Liver (tissue), 3 donors: ENCODE data around the gene AKNAD1.

Experiments used
- EGR1 ChIP-seq, 2 donors: IDR thresholded peaks; 2 replicates each; pipeline ENCODE4 v1.6.1; 2016 to 2018; ENCODE audit warnings: antibody characterized with exemption in 2 of 2, low read depth in 2 of 2
- GABPA ChIP-seq, 2 donors: IDR thresholded peaks in 1 of 2; conservative IDR thresholded peaks in 1 of 2; 2 replicates each; pipeline ENCODE4 v1.6.1; 2016; ENCODE audit warnings: antibody characterized with exemption in 2 of 2, mild to moderate bottlenecking in 1 of 2, moderate library complexity in 1 of 2
- JUND ChIP-seq, 2 donors: IDR thresholded peaks; 2 replicates each; pipeline ENCODE4 v1.6.1; 2016; ENCODE audit warnings: antibody characterized with exemption in 2 of 2
- RAD21 ChIP-seq, 2 donors: IDR thresholded peaks; 2 replicates each; pipeline ENCODE4 v1.6.1; 2016; ENCODE audit warnings: antibody characterized with exemption in 2 of 2, mild to moderate bottlenecking in 2 of 2
- SP1 ChIP-seq: IDR thresholded peaks from 2 replicates; pipeline ENCODE4 v1.6.1; 2018; ENCODE audit warnings: antibody characterized with exemption, mild to moderate bottlenecking
- TAF1 ChIP-seq: conservative IDR thresholded peaks from 2 replicates; pipeline ENCODE4 v1.6.1; 2016; ENCODE audit warnings: antibody characterized with exemption, mild to moderate bottlenecking
- YY1 ChIP-seq: IDR thresholded peaks from 2 replicates; pipeline ENCODE4 v1.6.1; 2016; ENCODE audit warnings: antibody characterized with exemption, mild to moderate bottlenecking
- TF ChIP-seq, protein P1 (sequence below): fragments of 150-350 bp; IDR thresholded peaks from 2 replicates; pipeline ENCODE4 v1.5.1; 2017; ENCODE audit warnings: improper control_type of control experiment, low read depth, low read length; ENCODE audit not compliant: missing input control
- TF ChIP-seq, protein P2 (sequence below): IDR thresholded peaks from 2 replicates; pipeline ENCODE4 v1.6.1; 2016; ENCODE audit warnings: antibody characterized with exemption
- TF ChIP-seq, protein P3 (sequence below): IDR thresholded peaks from 2 replicates; pipeline ENCODE4 v1.6.1; 2016; ENCODE audit warnings: antibody characterized with exemption
- TF ChIP-seq, protein P4 (sequence below): IDR thresholded peaks from 2 replicates; pipeline ENCODE4 v1.6.1; 2016; ENCODE audit warnings: antibody characterized with exemption, mild to moderate bottlenecking
- donor health status: healthy.
- donor health status: healthy.

DNA sequence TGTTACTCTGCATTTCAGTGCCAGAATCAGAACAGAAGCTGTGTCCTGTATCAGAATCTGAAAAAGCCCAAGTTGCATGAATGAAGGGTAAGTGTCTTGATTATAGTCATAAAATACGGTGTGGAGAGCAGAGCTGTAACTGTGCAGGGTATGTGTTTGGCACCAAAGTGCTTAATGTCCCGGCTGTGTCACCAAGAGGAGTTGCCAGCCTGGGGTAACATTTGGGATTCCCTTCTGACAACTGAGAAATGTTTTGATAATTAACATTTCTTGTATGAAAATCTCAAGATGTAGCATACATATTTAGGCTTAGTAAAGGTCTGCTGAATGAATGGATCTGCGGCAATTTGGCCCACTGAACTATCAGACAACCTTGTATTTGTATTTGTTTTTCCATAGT lies 33.3 kb downstream of the AKNAD1 start:
- no peak for TF ChIP-seq TAF1
- TF ChIP-seq, protein P1, sequence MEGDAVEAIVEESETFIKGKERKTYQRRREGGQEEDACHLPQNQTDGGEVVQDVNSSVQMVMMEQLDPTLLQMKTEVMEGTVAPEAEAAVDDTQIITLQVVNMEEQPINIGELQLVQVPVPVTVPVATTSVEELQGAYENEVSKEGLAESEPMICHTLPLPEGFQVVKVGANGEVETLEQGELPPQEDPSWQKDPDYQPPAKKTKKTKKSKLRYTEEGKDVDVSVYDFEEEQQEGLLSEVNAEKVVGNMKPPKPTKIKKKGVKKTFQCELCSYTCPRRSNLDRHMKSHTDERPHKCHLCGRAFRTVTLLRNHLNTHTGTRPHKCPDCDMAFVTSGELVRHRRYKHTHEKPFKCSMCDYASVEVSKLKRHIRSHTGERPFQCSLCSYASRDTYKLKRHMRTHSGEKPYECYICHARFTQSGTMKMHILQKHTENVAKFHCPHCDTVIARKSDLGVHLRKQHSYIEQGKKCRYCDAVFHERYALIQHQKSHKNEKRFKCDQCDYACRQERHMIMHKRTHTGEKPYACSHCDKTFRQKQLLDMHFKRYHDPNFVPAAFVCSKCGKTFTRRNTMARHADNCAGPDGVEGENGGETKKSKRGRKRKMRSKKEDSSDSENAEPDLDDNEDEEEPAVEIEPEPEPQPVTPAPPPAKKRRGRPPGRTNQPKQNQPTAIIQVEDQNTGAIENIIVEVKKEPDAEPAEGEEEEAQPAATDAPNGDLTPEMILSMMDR, result no peak
- TF ChIP-seq, protein P2, sequence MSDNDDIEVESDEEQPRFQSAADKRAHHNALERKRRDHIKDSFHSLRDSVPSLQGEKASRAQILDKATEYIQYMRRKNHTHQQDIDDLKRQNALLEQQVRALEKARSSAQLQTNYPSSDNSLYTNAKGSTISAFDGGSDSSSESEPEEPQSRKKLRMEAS, result no peak
- TF ChIP-seq JUND (IDR thresholded peaks at IDR 0.05), result no peak
- TF ChIP-seq RAD21 (IDR thresholded peaks at IDR 0.05), result no peak
- TF ChIP-seq, protein P3, sequence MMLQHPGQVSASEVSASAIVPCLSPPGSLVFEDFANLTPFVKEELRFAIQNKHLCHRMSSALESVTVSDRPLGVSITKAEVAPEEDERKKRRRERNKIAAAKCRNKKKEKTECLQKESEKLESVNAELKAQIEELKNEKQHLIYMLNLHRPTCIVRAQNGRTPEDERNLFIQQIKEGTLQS, result no peak
- TF ChIP-seq EGR1 (IDR thresholded peaks at IDR 0.05; ENCODE audit: low read depth in 2 of 2), result no peak
- TF ChIP-seq SP1, result no peak
- TF ChIP-seq, protein P4, sequence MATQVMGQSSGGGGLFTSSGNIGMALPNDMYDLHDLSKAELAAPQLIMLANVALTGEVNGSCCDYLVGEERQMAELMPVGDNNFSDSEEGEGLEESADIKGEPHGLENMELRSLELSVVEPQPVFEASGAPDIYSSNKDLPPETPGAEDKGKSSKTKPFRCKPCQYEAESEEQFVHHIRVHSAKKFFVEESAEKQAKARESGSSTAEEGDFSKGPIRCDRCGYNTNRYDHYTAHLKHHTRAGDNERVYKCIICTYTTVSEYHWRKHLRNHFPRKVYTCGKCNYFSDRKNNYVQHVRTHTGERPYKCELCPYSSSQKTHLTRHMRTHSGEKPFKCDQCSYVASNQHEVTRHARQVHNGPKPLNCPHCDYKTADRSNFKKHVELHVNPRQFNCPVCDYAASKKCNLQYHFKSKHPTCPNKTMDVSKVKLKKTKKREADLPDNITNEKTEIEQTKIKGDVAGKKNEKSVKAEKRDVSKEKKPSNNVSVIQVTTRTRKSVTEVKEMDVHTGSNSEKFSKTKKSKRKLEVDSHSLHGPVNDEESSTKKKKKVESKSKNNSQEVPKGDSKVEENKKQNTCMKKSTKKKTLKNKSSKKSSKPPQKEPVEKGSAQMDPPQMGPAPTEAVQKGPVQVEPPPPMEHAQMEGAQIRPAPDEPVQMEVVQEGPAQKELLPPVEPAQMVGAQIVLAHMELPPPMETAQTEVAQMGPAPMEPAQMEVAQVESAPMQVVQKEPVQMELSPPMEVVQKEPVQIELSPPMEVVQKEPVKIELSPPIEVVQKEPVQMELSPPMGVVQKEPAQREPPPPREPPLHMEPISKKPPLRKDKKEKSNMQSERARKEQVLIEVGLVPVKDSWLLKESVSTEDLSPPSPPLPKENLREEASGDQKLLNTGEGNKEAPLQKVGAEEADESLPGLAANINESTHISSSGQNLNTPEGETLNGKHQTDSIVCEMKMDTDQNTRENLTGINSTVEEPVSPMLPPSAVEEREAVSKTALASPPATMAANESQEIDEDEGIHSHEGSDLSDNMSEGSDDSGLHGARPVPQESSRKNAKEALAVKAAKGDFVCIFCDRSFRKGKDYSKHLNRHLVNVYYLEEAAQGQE, result no peak
- TF ChIP-seq YY1, result no peak
- no peak for TF ChIP-seq GABPA (IDR thresholded peaks at IDR 0.05 in 1 of 2, conservative IDR thresholded peaks at IDR 0.05 in 1 of 2)
